HEK293 (cell line): ENCODE measurements around the gene CNFN.
A peak's percentile ranks its signal among the peaks of the same experiment; 100 is the strongest.

ENCODE experiments used
- CTCF ChIA-PET: fragments of 350-600 bp; formaldehyde crosslinking; extraction: SDS; loops from one replicate; lab custom pipeline; 2021; ENCODE audit warnings: antibody characterized with exemption; lab: Yijun Ruan, JAX
- POLR2A ChIA-PET: fragments of 300-600 bp; formaldehyde crosslinking; extraction: SDS; loops from one replicate; lab custom pipeline; 2020; ENCODE audit warnings: antibody characterized with exemption, inconsistent platforms; lab: Yijun Ruan, JAX
- H3K27ac ChIP-seq: fragments of 200-500 bp; sonication (Bioruptor generic); 2 replicates; pipeline ENCODE4 v1.5.1; 2014; ENCODE audit warnings: low read depth, low read length, control low read depth, inconsistent platforms; ENCODE audit errors: extremely low read depth
- H3K36me3 ChIP-seq, 2 experiments: fragments of 200-500 bp in 1 of 2; sonication (Bioruptor generic) in 1 of 2; 1 replicate in 1 of 2; 2 replicates in 1 of 2; pipeline ENCODE4 v1.5.1; 2014 to 2017; ENCODE audit warnings: inconsistent platforms in 2 of 2, low read length in 2 of 2; ENCODE audit not compliant: control insufficient read depth in 2 of 2, insufficient read depth in 1 of 2
- H3K4me1 ChIP-seq: fragments of 200-500 bp; sonication (Bioruptor generic); 2 replicates; pipeline ENCODE4 v1.5.1; 2014; ENCODE audit warnings: mild to moderate bottlenecking, low read length, inconsistent platforms; ENCODE audit not compliant: control insufficient read depth, insufficient read depth
- H3K4me3 ChIP-seq: 2 replicates; pipeline ENCODE4 v1.5.1; 2011; ENCODE audit warnings: low read depth, mild to moderate bottlenecking, control low read depth, low read length, moderate library complexity
- H3K9me3 ChIP-seq: fragments of 200-500 bp; sonication (Bioruptor generic); 2 replicates; pipeline ENCODE4 v1.5.1; 2014; ENCODE audit warnings: low read depth, low read length, inconsistent platforms; ENCODE audit not compliant: control insufficient read depth, insufficient read depth
- EGR2 ChIP-seq: fragments of 450-650 bp; formaldehyde crosslinking; IDR thresholded peaks from 2 replicates; pipeline ENCODE4 v1.5.1; 2016; ENCODE audit warnings: low read depth, missing biosample characterization, missing genetic modification characterization
- FEZF1 ChIP-seq: fragments of 450-650 bp; formaldehyde crosslinking; IDR thresholded peaks from 2 replicates; pipeline ENCODE4 v1.5.1; 2016; ENCODE audit warnings: missing biosample characterization, missing genetic modification characterization
- GLIS1 ChIP-seq: fragments of 450-650 bp; formaldehyde crosslinking; IDR thresholded peaks from 2 replicates; pipeline ENCODE4 v1.5.1; 2016; ENCODE audit warnings: missing biosample characterization, missing genetic modification characterization
- OVOL3 ChIP-seq: fragments of 450-650 bp; formaldehyde crosslinking; IDR thresholded peaks from 2 replicates; pipeline ENCODE4 v1.5.1; 2016; ENCODE audit warnings: missing biosample characterization, missing genetic modification characterization
- ZBTB11 ChIP-seq: fragments of 450-650 bp; formaldehyde crosslinking; conservative IDR thresholded peaks from 2 replicates; pipeline ENCODE4 v1.5.1; 2016; ENCODE audit warnings: low read depth, missing biosample characterization, missing genetic modification characterization
- ZBTB44 ChIP-seq: fragments of 450-650 bp; IDR thresholded peaks from 2 replicates; pipeline ENCODE4 v1.5.1; 2018; ENCODE audit warnings: missing biosample characterization, mild to moderate bottlenecking, missing genetic modification characterization
- ZIC2 ChIP-seq: fragments of 450-650 bp; formaldehyde crosslinking; IDR thresholded peaks from 2 replicates; pipeline ENCODE4 v1.5.1; 2016; ENCODE audit warnings: missing biosample characterization, missing genetic modification characterization
- ZNF121 ChIP-seq: fragments of 450-650 bp; formaldehyde crosslinking; IDR thresholded peaks from 2 replicates; pipeline ENCODE4 v1.5.1; 2016; ENCODE audit warnings: missing biosample characterization, missing genetic modification characterization
- ZNF16 ChIP-seq: fragments of 450-650 bp; formaldehyde crosslinking; IDR thresholded peaks from 2 replicates; pipeline ENCODE4 v1.5.1; 2016; ENCODE audit warnings: low read depth, missing biosample characterization, missing genetic modification characterization
- ZNF175 ChIP-seq: fragments of 450-650 bp; formaldehyde crosslinking; IDR thresholded peaks from 2 replicates; pipeline ENCODE4 v1.5.1; 2016; ENCODE audit warnings: missing biosample characterization, missing genetic modification characterization
- ZNF184 ChIP-seq: fragments of 450-650 bp; IDR thresholded peaks from 2 replicates; pipeline ENCODE4 v1.5.1; 2018; ENCODE audit warnings: missing biosample characterization, mild to moderate bottlenecking, missing genetic modification characterization
- ZNF202 ChIP-seq: fragments of 450-650 bp; formaldehyde crosslinking; IDR thresholded peaks from 2 replicates; pipeline ENCODE4 v1.5.1; 2016; ENCODE audit warnings: missing biosample characterization, missing genetic modification characterization, borderline replicate concordance
- ZNF280C ChIP-seq: fragments of 450-650 bp; formaldehyde crosslinking; IDR thresholded peaks from 2 replicates; pipeline ENCODE4 v1.5.1; 2016; ENCODE audit warnings: missing biosample characterization, missing genetic modification characterization
- ZNF354C ChIP-seq: fragments of 450-650 bp; formaldehyde crosslinking; IDR thresholded peaks from 2 replicates; pipeline ENCODE4 v1.5.1; 2016; ENCODE audit warnings: missing biosample characterization, missing genetic modification characterization, low read depth, borderline replicate concordance
- ZNF488 ChIP-seq: fragments of 450-650 bp; formaldehyde crosslinking; IDR thresholded peaks from 2 replicates; pipeline ENCODE4 v1.5.1; 2016; ENCODE audit warnings: missing biosample characterization, missing genetic modification characterization
- ZNF529 ChIP-seq: fragments of 450-650 bp; formaldehyde crosslinking; IDR thresholded peaks from 2 replicates; pipeline ENCODE4 v1.5.1; 2017; ENCODE audit warnings: missing genetic modification characterization, missing biosample characterization; ENCODE audit not compliant: insufficient replicate concordance
- ZNF610 ChIP-seq: fragments of 450-650 bp; formaldehyde crosslinking; IDR thresholded peaks from 2 replicates; pipeline ENCODE4 v1.5.1; 2016; ENCODE audit warnings: missing biosample characterization, missing genetic modification characterization, borderline replicate concordance
- ZNF623 ChIP-seq: fragments of 450-650 bp; formaldehyde crosslinking; IDR thresholded peaks from 2 replicates; pipeline ENCODE4 v1.5.1; 2016; ENCODE audit warnings: missing biosample characterization, missing genetic modification characterization

Gene CNFN

GRCh38 chr19:42351079-42351735 is 38.9 kb downstream of the CNFN start (continued):
- TF ChIP-seq FEZF1 (tag by site-specific recombination) (no peak), ZBTB44 (tag by site-specific recombination) (no peak)

- POLR2A ChIA-PET = interaction anchor here (0.6 kb wide), 1 partner anchor 15 kb away, joined by 3 read pairs; no protein-coding TSS in a partner anchor
- Histone ChIP-seq H3K4me1 (no peaks in the 10 kb centered on the region), H3K4me3 (no peak overlapping the region), H3K9me3 (no peaks in the 10 kb centered on the region), H3K36me3 (peaks cover 56 to 58% of the 10 kb centered on the region in 2 experiments), H3K27ac (0 out of 2 replicates have a peak overlapping the region, but pooled peaks have one; percentile 16)
- TF ChIP-seq ZNF202 (tag by site-specific recombination) (no peak), ZNF280C (tag by site-specific recombination) (no peak), EGR2 (tag by site-specific recombination) (no peak), ZNF610 (tag by site-specific recombination) (no peak), ZNF529 (tag by site-specific recombination) (no peak), ZNF184 (tag by site-specific recombination) (no peak), ZNF16 (no peak), GLIS1 (tag by site-specific recombination) (peak; percentile 16; the same call in 1 of the 2 replicates), ZNF121 (tag by site-specific recombination) (no peak), ZNF354C (tag by site-specific recombination) (no peak), ZNF623 (tag by site-specific recombination) (no peak), ZIC2 (tag by site-specific recombination) (peak; percentile 58), ZNF488 (tag by site-specific recombination) (no peak), OVOL3 (no peak), ZBTB11 (no peak), ZNF175 (tag by site-specific recombination) (no peak)
- CTCF ChIA-PET = interaction anchor here (1.2 kb wide), 1 partner anchor 54 kb away, joined by 3 read pairs; no protein-coding TSS in a partner anchor
These were observed 39.7 kb downstream of the CNFN start for GRCh38 chr19:42350417-42350816.
